Activated effector memory CD4-positive, alpha-beta T cell treated with anti-CD3 and anti-CD28 coated beads, Interleukin-2, amount 50 U/mL, for 16 hours (primary cell): ENCODE results near the gene MEX3B.
"Not testable (repeated sequence)": the region's sequence is repeated elsewhere in the genome, so short reads cannot be mapped to it uniquely, and the experiment has no call there.

ENCODE experiments used
- DNase-seq: peaks from one replicate; pipeline ENCODE4 v3.0.0-alpha.2; 2020

MEX3B gene

GRCh38 chr15:81995081-81995480 lies 50.7 kb downstream of the MEX3B start:
- not testable (repeated sequence) for DNase-seq

GRCh38 chr15:81992523-81992922 lies 53.3 kb downstream of the MEX3B start:
- DNase-seq: no peak
